Measurements from ENCODE around the gene IFNE. TPM values are rescaled to one million over a fixed set of nuclear protein-coding genes. Genes with fewer than 3 reads are reported as not detected.

IFNE gene
- polyA plus RNA-seq, 2 of the 4 experiments (the other 2 are of a cell fraction), result 2.5 to 3.1 TPM

DNA sequence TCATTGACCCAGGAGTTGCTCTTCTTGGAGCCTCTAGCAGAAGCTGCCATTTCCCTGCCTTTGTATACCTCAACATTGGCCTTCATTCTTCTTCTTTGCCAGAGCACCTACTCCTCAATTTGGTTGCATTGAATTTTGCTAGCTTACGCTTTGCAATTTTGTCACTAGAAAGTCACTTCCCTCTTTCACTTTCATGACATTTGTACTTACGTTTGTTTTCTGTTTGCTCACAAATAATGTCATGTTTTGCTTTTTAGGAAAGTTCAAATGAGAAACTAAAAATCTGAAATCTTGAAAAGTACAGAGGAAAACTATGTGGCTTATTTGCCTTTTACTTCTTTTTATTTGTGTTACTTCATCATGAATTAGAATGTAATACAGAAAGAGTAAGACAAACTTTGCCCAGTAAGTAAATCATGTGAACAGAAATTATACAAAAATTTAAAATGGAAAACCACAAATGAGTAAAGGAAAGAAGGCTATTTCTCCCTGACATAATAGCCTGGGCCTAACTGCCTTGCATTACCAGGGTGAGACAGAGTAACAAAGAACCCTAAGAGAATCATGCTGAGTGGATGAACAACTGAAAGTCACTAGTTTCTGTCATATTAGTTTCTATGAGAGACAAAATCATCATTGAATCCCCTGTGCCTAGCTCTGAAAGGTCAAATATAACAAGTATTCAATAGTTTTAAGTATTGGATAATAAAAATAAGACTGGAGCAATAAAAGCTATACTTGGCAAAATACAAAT is 49.3 kb downstream of the IFNE start:
- H3K4me3 ChIP-seq, result no peak overlapping the region
- FAIRE-seq (no peak), DNase-seq (ENCODE audit: low read depth in 1 of 2, low spot score in 1 of 2) (no peak), ATAC-seq (no peak)
- 79% methylated on average over 2 of the region's 2 CpGs for WGBS (ENCODE audit: missing lambda C conversion rate)
- CTCF ChIA-PET, result interaction anchor here (1.1 to 2.3 kb wide), 6 partner anchors 10 to 369 kb away, joined by 3 to 27 read pairs (median 4); partner anchors contain the start of gene MTAP
- no peaks in the 10 kb centered on the region for H3K9me3 ChIP-seq
- POLR2A ChIA-PET, result no interaction called here
- H3K27ac ChIP-seq, result no peak overlapping the region
- no peak for TF ChIP-seq HOXB5 (CRISPR knock-in tag; IDR thresholded peaks at IDR 0.05)
- TF ChIP-seq GATA3 (IDR thresholded peaks at IDR 0.05; ENCODE audit: borderline replicate concordance), result no peak
- TF ChIP-seq RARB (CRISPR knock-in tag; IDR thresholded peaks at IDR 0.05), result no peak
- TF ChIP-seq POLR2AphosphoS2 (conservative IDR thresholded peaks at IDR 0.05; ENCODE audit: low read length), result no peak
- TF ChIP-seq PHF8 (IDR thresholded peaks at IDR 0.05; ENCODE audit: borderline replicate concordance, low read depth), result no peak
- TF ChIP-seq ZC3H11A (IDR thresholded peaks at IDR 0.05), result no peak
- no peak for TF ChIP-seq RFX5 (IDR thresholded peaks at IDR 0.05)
- no peak for TF ChIP-seq RNF2 (IDR thresholded peaks at IDR 0.05; ENCODE audit: borderline replicate concordance, low read depth)
- TF ChIP-seq, protein P1, sequence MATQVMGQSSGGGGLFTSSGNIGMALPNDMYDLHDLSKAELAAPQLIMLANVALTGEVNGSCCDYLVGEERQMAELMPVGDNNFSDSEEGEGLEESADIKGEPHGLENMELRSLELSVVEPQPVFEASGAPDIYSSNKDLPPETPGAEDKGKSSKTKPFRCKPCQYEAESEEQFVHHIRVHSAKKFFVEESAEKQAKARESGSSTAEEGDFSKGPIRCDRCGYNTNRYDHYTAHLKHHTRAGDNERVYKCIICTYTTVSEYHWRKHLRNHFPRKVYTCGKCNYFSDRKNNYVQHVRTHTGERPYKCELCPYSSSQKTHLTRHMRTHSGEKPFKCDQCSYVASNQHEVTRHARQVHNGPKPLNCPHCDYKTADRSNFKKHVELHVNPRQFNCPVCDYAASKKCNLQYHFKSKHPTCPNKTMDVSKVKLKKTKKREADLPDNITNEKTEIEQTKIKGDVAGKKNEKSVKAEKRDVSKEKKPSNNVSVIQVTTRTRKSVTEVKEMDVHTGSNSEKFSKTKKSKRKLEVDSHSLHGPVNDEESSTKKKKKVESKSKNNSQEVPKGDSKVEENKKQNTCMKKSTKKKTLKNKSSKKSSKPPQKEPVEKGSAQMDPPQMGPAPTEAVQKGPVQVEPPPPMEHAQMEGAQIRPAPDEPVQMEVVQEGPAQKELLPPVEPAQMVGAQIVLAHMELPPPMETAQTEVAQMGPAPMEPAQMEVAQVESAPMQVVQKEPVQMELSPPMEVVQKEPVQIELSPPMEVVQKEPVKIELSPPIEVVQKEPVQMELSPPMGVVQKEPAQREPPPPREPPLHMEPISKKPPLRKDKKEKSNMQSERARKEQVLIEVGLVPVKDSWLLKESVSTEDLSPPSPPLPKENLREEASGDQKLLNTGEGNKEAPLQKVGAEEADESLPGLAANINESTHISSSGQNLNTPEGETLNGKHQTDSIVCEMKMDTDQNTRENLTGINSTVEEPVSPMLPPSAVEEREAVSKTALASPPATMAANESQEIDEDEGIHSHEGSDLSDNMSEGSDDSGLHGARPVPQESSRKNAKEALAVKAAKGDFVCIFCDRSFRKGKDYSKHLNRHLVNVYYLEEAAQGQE (IDR thresholded peaks at IDR 0.05), result no peak
- H3K4me1 ChIP-seq, result no peaks in the 10 kb centered on the region
- H3K4me2 ChIP-seq, result no peak overlapping the region

Small RNAs within 50 kb of the gene (small RNA-seq; reads per million reads assigned to genes)
- gene MIR31 (296 to 21,426 (median 9,331) reads per million in 6 experiments), gene RF00157 (0 reads per million in 6 experiments)

Other genes starting within 250 kb of the IFNE start
- gene IFNA14, start 242.3 kb downstream of the IFNE start, polyA plus RNA-seq (2011; rRNA removed), result not detected in 2 replicates
- gene IFNA14, start 242.3 kb downstream of the IFNE start, polyA plus RNA-seq (2017; fragmentation: RNase III; extraction: RNeasy Plus Mini Kit Qiagen cat#74134 plus additional on column Dnase treatment), result not detected in 3 replicates
- gene IFNA5, start 177.0 kb downstream of the IFNE start, polyA plus RNA-seq (2011; rRNA removed), result not detected in 2 replicates
- gene IFNA5, start 177.0 kb downstream of the IFNE start, polyA plus RNA-seq (2017; fragmentation: RNase III; extraction: RNeasy Plus Mini Kit Qiagen cat#74134 plus additional on column Dnase treatment), result not detected in 3 replicates
- 25.3 and 27.4 TPM in 2 replicates for gene KLHL9, start 146.9 kb downstream of the IFNE start, polyA plus RNA-seq (2011; rRNA removed)
- 17.8 to 19.5 TPM (median 18.6 TPM) in 3 replicates for gene KLHL9, start 146.9 kb downstream of the IFNE start, polyA plus RNA-seq (2017; fragmentation: RNase III; extraction: RNeasy Plus Mini Kit Qiagen cat#74134 plus additional on column Dnase treatment)
- not detected in 2 replicates for gene IFNA6, start 131.4 kb downstream of the IFNE start, polyA plus RNA-seq (2011; rRNA removed)
- not detected in 3 replicates for gene IFNA6, start 131.4 kb downstream of the IFNE start, polyA plus RNA-seq (2017; fragmentation: RNase III; extraction: RNeasy Plus Mini Kit Qiagen cat#74134 plus additional on column Dnase treatment)
- gene IFNA13, start 114.3 kb downstream of the IFNE start, polyA plus RNA-seq (2011; rRNA removed), result not detected in 2 replicates
- not detected in 3 replicates for gene IFNA13, start 114.3 kb downstream of the IFNE start, polyA plus RNA-seq (2017; fragmentation: RNase III; extraction: RNeasy Plus Mini Kit Qiagen cat#74134 plus additional on column Dnase treatment)
- gene IFNA2, start 96.9 kb downstream of the IFNE start, polyA plus RNA-seq (2011; rRNA removed), result not detected in 2 replicates
- not detected in 3 replicates for gene IFNA2, start 96.9 kb downstream of the IFNE start, polyA plus RNA-seq (2017; fragmentation: RNase III; extraction: RNeasy Plus Mini Kit Qiagen cat#74134 plus additional on column Dnase treatment)
- gene IFNA8, start 73.2 kb downstream of the IFNE start, polyA plus RNA-seq (2011; rRNA removed), result not detected in 2 replicates
- gene IFNA8, start 73.2 kb downstream of the IFNE start, polyA plus RNA-seq (2017; fragmentation: RNase III; extraction: RNeasy Plus Mini Kit Qiagen cat#74134 plus additional on column Dnase treatment), result not detected in 3 replicates
- not detected in 2 replicates for gene IFNA1, start 41.9 kb downstream of the IFNE start, polyA plus RNA-seq (2011; rRNA removed)
- gene IFNA1, start 41.9 kb downstream of the IFNE start, polyA plus RNA-seq (2017; fragmentation: RNase III; extraction: RNeasy Plus Mini Kit Qiagen cat#74134 plus additional on column Dnase treatment), result not detected in 3 replicates